Fibroblast of skin of abdomen (primary cell): ENCODE results near the gene CHI3L2.
A peak's percentile ranks its signal among the peaks of the same experiment; 100 is the strongest.
"Not testable (repeated sequence)": the region's sequence is repeated elsewhere in the genome, so short reads cannot be mapped to it uniquely, and the experiment has no call there.

Experiments used
- DNase-seq: peaks from one replicate; pipeline ENCODE4 v3.0.0-alpha.2; 2013

Gene CHI3L2

GRCh38 chr1:111202366-111202706, 25.2 kb upstream of the CHI3L2 start:
- DNase-seq = no peak

GRCh38 chr1:111202707-111203623, 24.5 kb upstream of the CHI3L2 start:
- no peak for DNase-seq

GRCh38 chr1:111203681-111204200, 23.8 kb upstream of the CHI3L2 start:
- peak; percentile 35 for DNase-seq

- no peak for DNase-seq
Measured at GRCh38 chr1:111204201-111204982, 23.1 kb upstream of the CHI3L2 start.

GRCh38 chr1:111204983-111205713, 22.4 kb upstream of the CHI3L2 start:
- no peak for DNase-seq

- no peak for DNase-seq
Measured at GRCh38 chr1:111205714-111206050, 21.8 kb upstream of the CHI3L2 start.

GRCh38 chr1:111208921-111209320, 18.6 kb upstream of the CHI3L2 start:
- no peak for DNase-seq

GRCh38 chr1:111209622-111210021, 17.9 kb upstream of the CHI3L2 start:
- DNase-seq = no peak

GRCh38 chr1:111211921-111212320, 15.6 kb upstream of the CHI3L2 start:
- no peak for DNase-seq

- DNase-seq = no peak
Measured at GRCh38 chr1:111212634-111213335, 14.7 kb upstream of the CHI3L2 start.

GRCh38 chr1:111213412-111213811, 14.1 kb upstream of the CHI3L2 start:
- DNase-seq = no peak

GRCh38 chr1:111214074-111214801, 13.3 kb upstream of the CHI3L2 start:
- DNase-seq = no peak

GRCh38 chr1:111214884-111215283, 12.6 kb upstream of the CHI3L2 start:
- DNase-seq = no peak

GRCh38 chr1:111215285-111215684, 12.2 kb upstream of the CHI3L2 start:
- not testable (repeated sequence) for DNase-seq

GRCh38 chr1:111216751-111217150, 10.8 kb upstream of the CHI3L2 start:
- no peak for DNase-seq

- DNase-seq = no peak
Measured at GRCh38 chr1:111217183-111217910, 10.2 kb upstream of the CHI3L2 start.

GRCh38 chr1:111218701-111219556, 8.6 kb upstream of the CHI3L2 start:
- no peak for DNase-seq

- no peak for DNase-seq
Measured at GRCh38 chr1:111219557-111220286, 7.8 kb upstream of the CHI3L2 start.

- no peak for DNase-seq
Measured at GRCh38 chr1:111220302-111220890, 7.1 kb upstream of the CHI3L2 start.
